Astrocyte (in vitro differentiated cells and primary cell): ENCODE data around the gene GPX3. TPM values are rescaled to one million over a fixed set of nuclear protein-coding genes. Genes with fewer than 3 reads are reported as not detected.

Source experiments
- DNase-seq: peaks from one replicate; pipeline ENCODE4 v3.0.0-alpha.2; 2010; ENCODE audit warnings: low read depth
- FAIRE-seq: peaks from 2 replicates; lab custom pipeline; 2011; peaks lifted over from hg19 to GRCh38; lab: Jason Lieb, UNC
- H2AFZ ChIP-seq: 2 replicates; pipeline ENCODE4 v1.6.0; 2012; ENCODE audit warnings: low read depth, low read length, inconsistent platforms
- H3K27ac ChIP-seq: 2 replicates; pipeline ENCODE4 v1.5.1; 2011; ENCODE audit warnings: low read depth, low read length, inconsistent platforms
- H3K27me3 ChIP-seq: 2 replicates; pipeline ENCODE4 v1.6.0; 2011; ENCODE audit warnings: low read length, inconsistent platforms; ENCODE audit not compliant: insufficient read depth
- H3K36me3 ChIP-seq: 2 replicates; pipeline ENCODE4 v1.5.1; 2011; ENCODE audit warnings: low read length, inconsistent platforms; ENCODE audit not compliant: insufficient read depth
- H3K4me1 ChIP-seq: 2 replicates; pipeline ENCODE4 v1.5.1; 2011; ENCODE audit warnings: low read length, inconsistent platforms; ENCODE audit not compliant: insufficient read depth
- H3K4me2 ChIP-seq: 2 replicates; pipeline ENCODE4 v1.6.0; 2012; ENCODE audit warnings: low read length, inconsistent platforms
- H3K4me3 ChIP-seq: 2 replicates; pipeline ENCODE4 v1.5.1; 2011; ENCODE audit warnings: low read depth, mild to moderate bottlenecking, low read length, inconsistent platforms; ENCODE audit not compliant: insufficient read depth
- H3K79me2 ChIP-seq: 2 replicates; pipeline ENCODE4 v1.6.0; 2012; ENCODE audit warnings: mild to moderate bottlenecking, low read length, inconsistent platforms; ENCODE audit not compliant: insufficient read depth
- H3K9ac ChIP-seq: 2 replicates; pipeline ENCODE4 v1.6.0; 2012; ENCODE audit warnings: mild to moderate bottlenecking, low read length, inconsistent platforms
- H3K9me3 ChIP-seq: 2 replicates; pipeline ENCODE4 v1.5.1; 2012; ENCODE audit warnings: low read depth, mild to moderate bottlenecking, low read length, inconsistent platforms; ENCODE audit not compliant: insufficient read depth
- H4K20me1 ChIP-seq: 2 replicates; pipeline ENCODE4 v1.6.0; 2012; ENCODE audit warnings: low read length, inconsistent platforms; ENCODE audit not compliant: insufficient read depth
- H3K27ac Mint-ChIP-seq: one replicate; pipeline ENCODE4 v1.8.0; 2021; ENCODE audit warnings: mild to moderate bottlenecking, mixed read lengths; ENCODE audit not compliant: unreplicated experiment
- H3K27me3 Mint-ChIP-seq: one replicate; pipeline ENCODE4 v1.8.0; 2021; ENCODE audit warnings: low read depth, mixed read lengths; ENCODE audit not compliant: unreplicated experiment
- H3K36me3 Mint-ChIP-seq: one replicate; pipeline ENCODE4 v1.8.0; 2021; ENCODE audit warnings: low read depth, mixed read lengths; ENCODE audit not compliant: unreplicated experiment
- H3K4me1 Mint-ChIP-seq: one replicate; pipeline ENCODE4 v1.8.0; 2021; ENCODE audit warnings: low read depth, mixed read lengths; ENCODE audit not compliant: unreplicated experiment
- H3K4me3 Mint-ChIP-seq: one replicate; pipeline ENCODE4 v1.8.0; 2021; ENCODE audit warnings: mild to moderate bottlenecking, moderate library complexity, mixed read lengths; ENCODE audit not compliant: unreplicated experiment
- H3K9me3 Mint-ChIP-seq: one replicate; pipeline ENCODE4 v1.8.0; 2021; ENCODE audit warnings: mild to moderate bottlenecking, mixed read lengths; ENCODE audit not compliant: unreplicated experiment
- EZH2 ChIP-seq: IDR thresholded peaks from 2 replicates; pipeline ENCODE4 v1.6.1; 2012; ENCODE audit warnings: mild to moderate bottlenecking, low read length, inconsistent platforms; ENCODE audit not compliant: insufficient read depth
- total RNA-seq: library from RNA; stranded (reverse); gene quantifications from 2 replicates; pipeline ENCODE4 v1.2.1, GENCODE V29; 2021
- TF ChIP-seq, protein P1 (sequence below): IDR thresholded peaks from 2 replicates; pipeline ENCODE4 v1.5.1; 2011; ENCODE audit warnings: low read depth, mild to moderate bottlenecking, inconsistent platforms, low read length, moderate library complexity; ENCODE audit not compliant: insufficient read depth

Gene GPX3
- total RNA-seq, 1 donor from 2014 or later: 15.6 TPM

DNA sequence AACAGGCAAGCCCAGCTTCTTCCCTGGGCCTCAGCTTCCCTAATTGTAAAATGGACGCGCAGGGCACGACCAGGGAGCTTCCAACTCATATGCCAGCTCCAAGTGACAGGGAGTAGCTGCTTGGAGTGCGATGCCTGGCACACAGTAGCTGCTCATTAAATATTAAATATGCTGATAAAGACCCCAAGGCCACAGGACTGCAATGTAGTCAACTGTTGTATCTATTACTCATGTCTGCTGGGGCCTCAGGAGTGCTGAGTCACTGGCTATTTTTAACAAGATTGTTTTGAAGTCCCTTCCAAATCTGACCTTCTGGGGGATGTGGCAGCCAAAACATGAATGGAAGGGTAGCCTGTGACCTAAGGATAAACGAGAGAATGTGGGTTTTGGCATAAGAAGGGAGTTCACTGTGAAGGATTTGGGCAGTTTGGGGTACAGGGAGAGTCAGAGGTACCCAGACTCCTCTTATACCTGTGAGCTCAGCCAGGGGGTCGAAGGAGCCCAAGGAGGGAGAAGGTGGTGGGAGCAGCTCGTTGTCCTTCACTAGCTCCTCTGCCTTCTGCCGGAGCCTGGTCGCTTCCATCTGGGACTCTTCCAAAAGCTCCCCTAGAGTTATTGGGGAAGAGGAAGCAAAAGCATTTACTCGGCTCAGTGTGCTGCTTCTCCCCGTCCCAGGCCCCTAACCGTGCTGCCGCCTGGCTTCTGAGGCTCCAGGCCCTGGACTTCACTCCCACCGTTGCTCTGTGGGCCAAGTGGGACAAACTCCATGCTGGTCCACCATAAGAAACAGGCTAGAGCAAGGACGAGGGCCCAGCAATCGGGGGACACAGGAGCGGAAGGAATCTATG is 43.0 kb downstream of the GPX3 start:
- Mint-ChIP-seq H3K4me3 (peak overlapping the region; percentile 30), H3K27me3 (no peaks in the 10 kb centered on the region), H3K9me3 (no peaks in the 10 kb centered on the region), H3K36me3 (peaks cover 25% of the 10 kb centered on the region), H3K4me1 (peaks cover 63% of the 10 kb centered on the region), H3K27ac (peak overlapping the region; percentile 99)
- H3K27ac ChIP-seq: peak overlapping the region; percentile 95
- H3K9ac ChIP-seq: peak overlapping the region; percentile 77
- FAIRE-seq (peak; percentile 87), DNase-seq (peak; percentile 86)
- peaks cover 57% of the 10 kb centered on the region for H3K79me2 ChIP-seq
- TF ChIP-seq EZH2: no peak
- TF ChIP-seq, protein P1, sequence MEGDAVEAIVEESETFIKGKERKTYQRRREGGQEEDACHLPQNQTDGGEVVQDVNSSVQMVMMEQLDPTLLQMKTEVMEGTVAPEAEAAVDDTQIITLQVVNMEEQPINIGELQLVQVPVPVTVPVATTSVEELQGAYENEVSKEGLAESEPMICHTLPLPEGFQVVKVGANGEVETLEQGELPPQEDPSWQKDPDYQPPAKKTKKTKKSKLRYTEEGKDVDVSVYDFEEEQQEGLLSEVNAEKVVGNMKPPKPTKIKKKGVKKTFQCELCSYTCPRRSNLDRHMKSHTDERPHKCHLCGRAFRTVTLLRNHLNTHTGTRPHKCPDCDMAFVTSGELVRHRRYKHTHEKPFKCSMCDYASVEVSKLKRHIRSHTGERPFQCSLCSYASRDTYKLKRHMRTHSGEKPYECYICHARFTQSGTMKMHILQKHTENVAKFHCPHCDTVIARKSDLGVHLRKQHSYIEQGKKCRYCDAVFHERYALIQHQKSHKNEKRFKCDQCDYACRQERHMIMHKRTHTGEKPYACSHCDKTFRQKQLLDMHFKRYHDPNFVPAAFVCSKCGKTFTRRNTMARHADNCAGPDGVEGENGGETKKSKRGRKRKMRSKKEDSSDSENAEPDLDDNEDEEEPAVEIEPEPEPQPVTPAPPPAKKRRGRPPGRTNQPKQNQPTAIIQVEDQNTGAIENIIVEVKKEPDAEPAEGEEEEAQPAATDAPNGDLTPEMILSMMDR: no peak
- H3K4me2 ChIP-seq: peak overlapping the region; percentile 78
- peaks cover 56% of the 10 kb centered on the region for H3K4me1 ChIP-seq
- H2AFZ ChIP-seq: peak overlapping the region; percentile 11
- H3K36me3 ChIP-seq: peaks cover 12% of the 10 kb centered on the region
- H3K4me3 ChIP-seq: peak overlapping the region; percentile 11
- no peaks in the 10 kb centered on the region for H3K27me3 ChIP-seq
- H4K20me1 ChIP-seq: peaks cover 17% of the 10 kb centered on the region
- H3K9me3 ChIP-seq: peaks cover 5% of the 10 kb centered on the region

DNA sequence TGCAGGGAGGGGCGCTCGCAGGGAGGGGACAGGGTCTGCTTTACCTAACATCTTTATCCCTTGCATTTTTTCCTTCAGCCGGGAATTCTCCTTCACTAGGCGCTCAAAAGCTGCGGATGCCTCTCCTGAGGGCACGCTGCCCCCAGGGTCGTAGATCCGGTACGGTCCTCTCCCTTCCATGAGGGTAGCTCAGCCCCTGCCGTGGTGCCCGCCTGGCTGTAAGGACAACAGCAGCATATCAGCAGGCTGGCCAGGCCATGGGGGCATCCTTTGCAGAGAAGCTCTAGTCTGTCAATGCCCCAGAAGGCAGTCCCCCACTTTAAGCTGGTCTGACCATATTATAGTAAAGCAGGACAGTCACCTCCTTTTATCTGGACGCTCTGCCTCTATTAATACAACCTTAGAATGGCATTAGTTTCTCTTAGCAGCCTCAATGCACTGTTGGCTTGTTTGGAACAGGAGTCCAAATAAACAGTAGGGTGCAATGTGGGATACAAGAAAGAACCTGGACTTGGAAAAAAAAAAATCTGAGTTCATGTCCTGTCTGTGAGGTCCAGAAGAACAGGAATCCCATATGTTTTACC is 44.6 kb downstream of the GPX3 start:
- Histone ChIP-seq H3K4me1 (peaks cover 46% of the 10 kb centered on the region), H3K9me3 (peaks cover 5% of the 10 kb centered on the region), H2AFZ (no peak overlapping the region), H4K20me1 (peaks cover 21% of the 10 kb centered on the region), H3K27ac (no peak overlapping the region), H3K9ac (no peak overlapping the region), H3K27me3 (no peaks in the 10 kb centered on the region), H3K4me2 (no peak overlapping the region), H3K79me2 (peaks cover 73% of the 10 kb centered on the region), H3K36me3 (peaks cover 12% of the 10 kb centered on the region), H3K4me3 (no peak overlapping the region)
- FAIRE-seq: no peak
- Mint-ChIP-seq H3K9me3 (no peaks in the 10 kb centered on the region), H3K36me3 (peaks cover 22% of the 10 kb centered on the region), H3K4me1 (peaks cover 60% of the 10 kb centered on the region), H3K4me3 (no peak overlapping the region), H3K27me3 (no peaks in the 10 kb centered on the region), H3K27ac (no peak overlapping the region)
- DNase-seq: no peak
- TF ChIP-seq, protein P1: no peak

DNA sequence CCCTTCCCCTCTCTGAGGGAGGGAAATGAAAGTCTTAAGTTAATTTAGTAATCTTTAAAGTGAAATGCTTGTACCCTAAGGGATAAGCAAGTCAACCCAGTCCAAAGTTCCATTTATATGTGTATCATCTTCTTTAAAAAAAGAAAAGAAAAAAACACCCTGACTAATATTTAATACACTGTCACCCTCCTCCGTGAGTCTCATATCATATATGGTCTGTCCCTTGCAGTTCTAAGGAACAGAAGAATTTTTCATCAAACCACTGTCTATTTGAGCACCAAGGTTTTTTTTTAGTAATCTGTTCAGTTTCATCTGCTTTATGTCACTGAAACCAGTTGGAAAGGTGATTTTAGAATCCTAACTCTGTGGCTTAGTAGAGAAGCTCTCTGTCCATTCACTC is 45.2 kb downstream of the GPX3 start:
- peaks cover 46% of the 10 kb centered on the region for H3K4me1 ChIP-seq
- Mint-ChIP-seq H3K36me3 (peaks cover 16% of the 10 kb centered on the region), H3K4me3 (no peak overlapping the region), H3K9me3 (no peaks in the 10 kb centered on the region), H3K27me3 (no peaks in the 10 kb centered on the region), H3K27ac (no peak overlapping the region), H3K4me1 (peaks cover 64% of the 10 kb centered on the region)
- DNase-seq: no peak
- no peak for TF ChIP-seq EZH2
- TF ChIP-seq, protein P1: no peak
- no peak overlapping the region for H2AFZ ChIP-seq
- H3K4me2 ChIP-seq: no peak overlapping the region
- no peak overlapping the region for H3K4me3 ChIP-seq
- H3K27me3 ChIP-seq: no peaks in the 10 kb centered on the region
- H3K9me3 ChIP-seq: peaks cover 5% of the 10 kb centered on the region
- peaks cover 12% of the 10 kb centered on the region for H3K36me3 ChIP-seq
- H3K9ac ChIP-seq: no peak overlapping the region
- no peak for FAIRE-seq
- H3K27ac ChIP-seq: no peak overlapping the region
- H3K79me2 ChIP-seq: peaks cover 79% of the 10 kb centered on the region
- H4K20me1 ChIP-seq: peaks cover 21% of the 10 kb centered on the region
